Body of pancreas (tissue), 4 donors: ENCODE data around the gene SPTBN1. TPM values are rescaled to one million over a fixed set of nuclear protein-coding genes. Genes with fewer than 3 reads are reported as not detected.

Source experiments
- ATAC-seq: fragments of 150-250 bp; one replicate; pipeline ENCODE4 v1.9.1; 2016
- DNase-seq, 4 donors: peaks; one replicate each; pipeline ENCODE4 v3.0.0-alpha.2; 2019
- H3K27ac ChIP-seq, 4 donors: fragments of 200-600 bp; sonication (generic); 1 replicate in 3 of 4; 2 replicates in 1 of 4; pipeline versions ENCODE4 v1.5.1 to v1.6.1; 2016 to 2019; ENCODE audit warnings: mild to moderate bottlenecking in 1 of 4, mixed read lengths in 1 of 4, moderate library complexity in 1 of 4
- H3K27me3 ChIP-seq, 2 donors: fragments of 200-600 bp; sonication (generic); one replicate each; pipeline ENCODE4 v1.6.0; 2016; ENCODE audit warnings: mild to moderate bottlenecking in 1 of 2
- H3K36me3 ChIP-seq, 2 donors: fragments of 200-600 bp; sonication (generic); replicated peaks in 1 of 2; 2 replicates each; pipeline ENCODE4 v1.5.1; 2016; ENCODE audit warnings: low read depth in 2 of 2; ENCODE audit not compliant: insufficient read depth in 1 of 2
- H3K4me1 ChIP-seq: fragments of 200-600 bp; sonication (generic); one replicate; pipeline ENCODE4 v1.6.0; 2016
- H3K4me3 ChIP-seq, 2 donors: fragments of 200-600 bp; sonication (generic); 1 replicate in 1 of 2; 2 replicates in 1 of 2; pipeline ENCODE4 v1.5.1; 2016 to 2019
- H3K9me3 ChIP-seq, 3 donors: fragments of 200-600 bp; sonication (generic); 1 replicate in 2 of 3; 2 replicates in 1 of 3; pipeline ENCODE4 v1.5.1; 2016
- POLR2A ChIP-seq, 3 donors: fragments of 450-650 bp; IDR thresholded peaks; one replicate each; pipeline ENCODE4 v1.6.1; 2016; ENCODE audit warnings: antibody characterized with exemption in 3 of 3, mild to moderate bottlenecking in 2 of 3
- WGBS, 2 donors: methylation state at CpG; one replicate each; pipeline ENCODE4 v1.1.5; 2017; 5-methylcytosine and 5-hydroxymethylcytosine counted together
- intact Hi-C: fragments of 100-400 bp; cut with DNase I; formaldehyde crosslinking; loops from one replicate; pipeline ENCODE4 v1.15.1; 2023
- total RNA-seq, 2 donors: library from RNA; depleted of rRNA; stranded (reverse); fragments of >200 nt; gene quantifications; one replicate each; pipeline ENCODE4 v1.1.0, GENCODE V29; 2016
- TF ChIP-seq, protein P1 (sequence below), 7 experiments: fragments of 450-650 bp in 4 of 7; fragments of 200-600 bp in 3 of 7; sonication (generic) in 3 of 7; IDR thresholded peaks; one replicate each; pipeline ENCODE4 v1.5.1; 2016 to 2019; ENCODE audit warnings: antibody characterized with exemption in 7 of 7

Gene SPTBN1
- total RNA-seq, 2 donors from 2014 or later = 186 to 195 TPM

DNA sequence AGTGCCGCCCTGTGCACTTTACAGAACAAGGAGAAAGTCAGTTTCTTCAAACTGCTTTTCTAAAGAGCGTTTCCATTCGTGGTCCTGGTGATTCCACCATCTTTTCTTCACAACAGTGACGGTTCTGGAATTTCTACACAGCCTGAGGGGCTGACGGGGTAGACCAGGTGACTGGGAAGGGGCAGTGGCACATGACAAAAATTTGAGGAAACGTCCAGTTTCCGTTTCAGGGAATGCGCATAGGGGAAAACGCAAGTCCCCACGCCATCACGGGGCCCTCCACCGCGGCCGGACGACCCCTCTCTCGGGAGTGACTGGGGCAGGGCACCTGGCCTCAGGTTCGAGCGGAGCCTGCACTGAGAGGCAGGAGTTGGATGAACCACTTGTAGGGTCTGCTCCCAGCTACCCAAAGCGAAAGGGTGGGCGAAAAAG is 980 bp upstream of the SPTBN1 start:
- peaks cover 29% of the 10 kb centered on the region for H3K4me1 ChIP-seq
- no peaks in the 10 kb centered on the region for H3K36me3 ChIP-seq
- ATAC-seq (peak; percentile 13), DNase-seq (peak; percentile 13 to 39 (median 26))
- intact Hi-C loops = no loop called here
- H3K27ac ChIP-seq = peak overlapping the region; percentile 79 to 92 (median 87)
- no peak for TF ChIP-seq POLR2A (IDR thresholded peaks at IDR 0.05)
- TF ChIP-seq, protein P1, sequence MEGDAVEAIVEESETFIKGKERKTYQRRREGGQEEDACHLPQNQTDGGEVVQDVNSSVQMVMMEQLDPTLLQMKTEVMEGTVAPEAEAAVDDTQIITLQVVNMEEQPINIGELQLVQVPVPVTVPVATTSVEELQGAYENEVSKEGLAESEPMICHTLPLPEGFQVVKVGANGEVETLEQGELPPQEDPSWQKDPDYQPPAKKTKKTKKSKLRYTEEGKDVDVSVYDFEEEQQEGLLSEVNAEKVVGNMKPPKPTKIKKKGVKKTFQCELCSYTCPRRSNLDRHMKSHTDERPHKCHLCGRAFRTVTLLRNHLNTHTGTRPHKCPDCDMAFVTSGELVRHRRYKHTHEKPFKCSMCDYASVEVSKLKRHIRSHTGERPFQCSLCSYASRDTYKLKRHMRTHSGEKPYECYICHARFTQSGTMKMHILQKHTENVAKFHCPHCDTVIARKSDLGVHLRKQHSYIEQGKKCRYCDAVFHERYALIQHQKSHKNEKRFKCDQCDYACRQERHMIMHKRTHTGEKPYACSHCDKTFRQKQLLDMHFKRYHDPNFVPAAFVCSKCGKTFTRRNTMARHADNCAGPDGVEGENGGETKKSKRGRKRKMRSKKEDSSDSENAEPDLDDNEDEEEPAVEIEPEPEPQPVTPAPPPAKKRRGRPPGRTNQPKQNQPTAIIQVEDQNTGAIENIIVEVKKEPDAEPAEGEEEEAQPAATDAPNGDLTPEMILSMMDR (IDR thresholded peaks at IDR 0.05) = no peak
- no peaks in the 10 kb centered on the region for H3K27me3 ChIP-seq
- 2 to 6% methylated on average over 15 to 20 of the region's 20 CpGs for WGBS, 2 donors
- no peaks in the 10 kb centered on the region for H3K9me3 ChIP-seq
- H3K4me3 ChIP-seq = peak overlapping the region; percentile 57 to 77

DNA sequence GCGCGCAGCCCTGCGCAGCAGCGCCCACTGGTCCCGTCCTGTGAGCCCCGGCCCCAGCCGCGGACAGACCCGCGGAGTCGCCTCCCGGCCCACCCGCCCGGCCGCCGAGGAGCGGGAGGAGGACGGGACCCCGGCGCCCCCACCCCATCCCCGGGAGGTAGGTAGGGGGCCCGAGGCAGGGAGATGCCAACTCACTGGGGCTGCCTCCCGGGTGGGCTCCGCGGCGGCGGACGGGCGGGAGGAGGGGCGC is 160 bp downstream of the SPTBN1 start:
- ATAC-seq = no peak
- no peaks in the 10 kb centered on the region for H3K27me3 ChIP-seq

DNA sequence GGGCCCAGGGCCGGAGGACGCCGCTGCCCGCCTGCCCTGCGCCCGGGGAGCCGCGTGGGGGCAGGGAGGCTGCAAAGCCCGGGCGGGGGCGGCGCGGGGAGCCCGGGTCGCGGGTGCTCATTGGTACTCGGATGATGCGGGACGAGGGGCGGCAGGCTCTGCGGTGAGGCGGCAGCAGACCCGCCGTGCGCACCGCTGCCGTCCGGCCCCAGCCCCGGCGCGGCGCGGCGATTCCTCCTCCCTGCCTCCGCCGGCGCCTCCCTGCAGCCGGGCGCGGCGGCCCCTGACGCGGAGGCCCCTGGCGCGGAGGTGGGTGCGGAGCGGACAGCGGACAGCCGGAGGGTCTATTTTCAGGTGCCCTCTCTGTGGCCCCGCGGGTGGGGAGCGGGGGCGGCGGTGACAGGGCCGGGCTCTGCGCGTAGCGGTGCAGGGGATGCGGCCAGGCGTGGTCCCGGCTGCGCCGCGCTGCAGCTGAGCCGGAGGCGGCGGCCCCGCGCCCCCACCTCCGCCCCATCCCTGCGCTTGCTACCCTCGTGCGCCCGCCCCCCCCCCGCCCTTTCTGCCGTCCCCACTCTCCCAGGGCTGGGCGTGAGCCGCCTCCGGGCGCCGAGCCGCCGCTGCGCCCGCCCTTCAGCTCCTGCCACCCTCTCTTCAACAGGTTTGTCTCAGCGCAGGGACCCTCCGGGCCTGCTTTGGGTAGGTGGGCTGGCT is 640 bp downstream of the SPTBN1 start:
- 0% methylated on average over 66 of the region's 87 CpGs; no CpG with 5 or more reads in 1 of the 2 donors for WGBS, 2 donors
- intact Hi-C loops = no loop called here

More for the DNA sequence above, 160 bp downstream of the SPTBN1 start:
- Histone ChIP-seq H3K4me1 (peaks cover 29% of the 10 kb centered on the region), H3K9me3 (no peaks in the 10 kb centered on the region), H3K36me3 (no peaks in the 10 kb centered on the region), H3K27ac (peak overlapping the region; percentile 79 to 92 (median 87)), H3K4me3 (peak overlapping the region; percentile 57 to 77)
- no peak for DNase-seq
- TF ChIP-seq POLR2A (IDR thresholded peaks at IDR 0.05) = no peak
- TF ChIP-seq, protein P1 (IDR thresholded peaks at IDR 0.05) = no peak
- intact Hi-C loops = no loop called here
- WGBS, 2 donors = 0% methylated on average over 13 to 25 of the region's 30 CpGs

DNA sequence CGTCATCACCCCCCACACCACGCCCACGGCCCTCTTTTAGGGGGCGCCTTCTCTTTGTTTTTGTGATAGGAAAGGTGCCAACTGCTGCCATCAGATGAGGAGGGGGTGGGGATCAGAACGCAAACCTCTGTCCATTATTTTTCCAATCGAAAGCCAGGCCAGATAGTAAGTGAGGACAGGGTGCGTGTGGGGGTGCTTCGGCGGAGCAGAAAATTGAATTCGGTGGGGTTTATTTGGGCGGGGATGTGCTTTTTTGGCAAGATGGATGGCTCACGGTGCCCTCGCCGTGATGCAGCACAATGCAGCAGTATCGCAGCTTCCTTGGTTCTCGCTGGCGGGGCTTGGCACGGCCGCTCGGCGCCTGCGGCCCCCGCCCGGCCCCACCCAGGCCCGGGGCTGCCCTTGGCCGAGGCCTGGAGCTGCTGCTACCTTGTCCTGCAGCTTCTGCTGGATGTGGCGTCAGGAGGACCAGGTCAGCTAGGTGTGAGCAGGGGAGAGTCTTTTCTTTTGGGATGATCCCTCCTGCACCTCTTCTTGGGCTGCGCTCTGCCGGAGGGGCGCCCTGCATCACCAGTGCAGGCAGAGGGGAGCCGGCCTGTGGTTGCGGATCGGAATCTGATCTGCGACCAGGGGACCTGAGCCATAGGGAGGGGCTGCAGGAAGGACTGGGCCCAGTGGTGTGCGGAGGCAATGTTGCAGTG is 1.3 kb downstream of the SPTBN1 start:
- H3K36me3 ChIP-seq = no peaks in the 10 kb centered on the region
- 6 to 24% methylated on average over 18 to 35 of the region's 35 CpGs for WGBS, 2 donors
- ATAC-seq (no peak), DNase-seq (peak in 3 of 4 donors; percentile 10 to 27 (median 26))
- no peaks in the 10 kb centered on the region for H3K27me3 ChIP-seq
- H3K4me1 ChIP-seq = peaks cover 29% of the 10 kb centered on the region
- peak overlapping the region; percentile 57 to 77 for H3K4me3 ChIP-seq
- TF ChIP-seq, protein P1 (IDR thresholded peaks at IDR 0.05) = no peak
- no peak for TF ChIP-seq POLR2A (IDR thresholded peaks at IDR 0.05)
- peak overlapping the region in 3 of 4 donors; percentile 85 to 92 (median 89) for H3K27ac ChIP-seq
- H3K9me3 ChIP-seq = no peaks in the 10 kb centered on the region
- intact Hi-C loops = no loop called here

More for the DNA sequence above, 640 bp downstream of the SPTBN1 start:
- Histone ChIP-seq H3K27me3 (no peaks in the 10 kb centered on the region), H3K27ac (peak overlapping the region; percentile 79 to 92 (median 87)), H3K9me3 (no peaks in the 10 kb centered on the region), H3K4me3 (peak overlapping the region; percentile 57 to 77), H3K36me3 (no peaks in the 10 kb centered on the region), H3K4me1 (peaks cover 29% of the 10 kb centered on the region)
- no peak for TF ChIP-seq POLR2A (IDR thresholded peaks at IDR 0.05)
- TF ChIP-seq, protein P1 (IDR thresholded peaks at IDR 0.05) = no peak
- ATAC-seq = peak; percentile 56
- peak; percentile 22 to 61 (median 26) for DNase-seq
